GM11168 (cell line): ENCODE measurements around the gene CHKA.

ENCODE experiments used
- in situ Hi-C: fragments of 300-500 bp; cut with MboI; formaldehyde crosslinking; loops from one replicate; pipeline ENCODE4 v1.12.0; 2022; ENCODE audit warnings: low sequenced_read_pairs; ENCODE audit not compliant: unreplicated experiment

Gene CHKA

GRCh38 chr11:68121067-68121899, at the start of gene CHKA:
TSS of gene CHKA (minus strand) at chr11:68121388. CDS start at chr11:68121177, 211 bp downstream.
- in situ Hi-C loops, result no loop called here

GRCh38 chr11:68169442-68169841, 48.3 kb upstream of the CHKA start:
- in situ Hi-C loops, result no loop called here

- in situ Hi-C loops, result no loop called here
Measured at GRCh38 chr11:68168694-68169093, 47.5 kb upstream of the CHKA start.

GRCh38 chr11:68167474-68167873, 46.3 kb upstream of the CHKA start:
- in situ Hi-C loops, result no loop called here

GRCh38 chr11:68166969-68167368, 45.8 kb upstream of the CHKA start:
- in situ Hi-C loops, result no loop called here

GRCh38 chr11:68165601-68166000, 44.4 kb upstream of the CHKA start:
- in situ Hi-C loops, result no loop called here

- in situ Hi-C loops, result no loop called here
Measured at GRCh38 chr11:68164437-68164836, 43.2 kb upstream of the CHKA start.

GRCh38 chr11:68163691-68164090, 42.5 kb upstream of the CHKA start:
- in situ Hi-C loops, result no loop called here

- in situ Hi-C loops, result no loop called here
Measured at GRCh38 chr11:68160100-68160695, 39.0 kb upstream of the CHKA start.

GRCh38 chr11:68159665-68160064, 38.5 kb upstream of the CHKA start:
- in situ Hi-C loops, result no loop called here

- in situ Hi-C loops, result no loop called here
Measured at GRCh38 chr11:68159161-68159560, 38.0 kb upstream of the CHKA start.

- in situ Hi-C loops, result no loop called here
Measured at GRCh38 chr11:68158580-68158979, 37.4 kb upstream of the CHKA start.

- in situ Hi-C loops, result no loop called here
Measured at GRCh38 chr11:68153742-68154141, 32.6 kb upstream of the CHKA start.

- in situ Hi-C loops, result no loop called here
Measured at GRCh38 chr11:68150037-68150436, 28.8 kb upstream of the CHKA start.

GRCh38 chr11:68149417-68149816, 28.2 kb upstream of the CHKA start:
- in situ Hi-C loops, result no loop called here

GRCh38 chr11:68148879-68149278, 27.7 kb upstream of the CHKA start:
- in situ Hi-C loops, result no loop called here

GRCh38 chr11:68148071-68148805, 27.1 kb upstream of the CHKA start:
- in situ Hi-C loops, result no loop called here

GRCh38 chr11:68146704-68147474, 25.7 kb upstream of the CHKA start:
- in situ Hi-C loops, result no loop called here

- in situ Hi-C loops, result no loop called here
Measured at GRCh38 chr11:68146010-68146540, 24.9 kb upstream of the CHKA start.
